HepG2 (cell line): ENCODE measurements around the gene RUVBL2. TPM values are rescaled to one million over a fixed set of nuclear protein-coding genes. Genes with fewer than 3 reads are reported as not detected.

ENCODE experiments used
- ATAC-seq: fragments of 200-7000 bp; cut with Tn5 transposase; 3 replicates; pipeline ENCODE4 v1.9.1; 2020; ENCODE audit warnings: mild to moderate bottlenecking, moderate library complexity
- BruUV-seq: library from RNA; stranded (reverse); fragments of 400-500 nt; replicated peaks from 2 replicates; lab custom pipeline; 2021; lab: Mats Ljungman, UMichigan
- CTCF ChIA-PET: fragments of 300-600 bp; formaldehyde crosslinking; extraction: SDS; loops from one replicate; lab custom pipeline; 2021; ENCODE audit warnings: low total read pairs, inconsistent platforms, low intra/inter-chr PET ratio; lab: Yijun Ruan, JAX
- POLR2A ChIA-PET: fragments of 350-600 bp; sonication (Branson Sonifier 250); formaldehyde crosslinking; loops from one replicate; lab custom pipeline; 2020; ENCODE audit warnings: antibody characterized with exemption, inconsistent platforms; lab: Yijun Ruan, JAX
- DNase-seq: peaks from one replicate; pipeline ENCODE4 v3.0.0-alpha.2; 2015; ENCODE audit warnings: low spot score
- FAIRE-seq: peaks from 3 replicates; lab custom pipeline; 2011; peaks lifted over from hg19 to GRCh38; lab: Jason Lieb, UNC
- H2AFZ ChIP-seq: one replicate; pipeline ENCODE4 v1.6.1; 2011; ENCODE audit warnings: low read length, inconsistent platforms
- H3K27ac ChIP-seq: fragments of 300-600 bp; 3 replicates; pipeline ENCODE4 v1.8.0; 2011; ENCODE audit warnings: mixed run types, mild to moderate bottlenecking, mixed read lengths, low read length, inconsistent platforms; ENCODE audit not compliant: insufficient read depth; ENCODE audit errors: extremely low read length
- H3K27me3 ChIP-seq, 2 experiments: fragments of 200-600 bp in 1 of 2; 2 replicates in 1 of 2; 3 replicates in 1 of 2; pipeline versions ENCODE4 v1.6.0 to v1.8.0; 2011; ENCODE audit warnings: low read length in 2 of 2, mild to moderate bottlenecking in 2 of 2, moderate library complexity in 2 of 2, inconsistent platforms in 1 of 2; ENCODE audit not compliant: insufficient read depth in 2 of 2, control insufficient read depth in 1 of 2
- H3K36me3 ChIP-seq, 2 experiments: fragments of 200-600 bp in 1 of 2; replicated peaks in 1 of 2; 2 replicates in 1 of 2; 3 replicates in 1 of 2; pipeline versions ENCODE4 v1.5.1 to v1.8.0; 2011; ENCODE audit warnings: low read length in 2 of 2, inconsistent platforms in 1 of 2; ENCODE audit not compliant: insufficient read depth in 2 of 2, control insufficient read depth in 1 of 2
- H3K4me1 ChIP-seq: 2 replicates; pipeline ENCODE4 v1.5.1; 2012; ENCODE audit warnings: low read length, inconsistent platforms; ENCODE audit not compliant: insufficient read depth
- H3K4me2 ChIP-seq: 2 replicates; pipeline ENCODE4 v1.6.0; 2011; ENCODE audit warnings: low read depth, low read length, inconsistent platforms
- H3K4me3 ChIP-seq, 3 experiments: fragments of 200-600 bp in 1 of 3; sonication (generic), shearing (Covaris generic) in 1 of 3; replicated peaks in 1 of 3; 2 replicates each; pipeline ENCODE4 v1.5.1; 2011 to 2016; ENCODE audit warnings: low read length in 3 of 3, inconsistent platforms in 2 of 3, low read depth in 2 of 3, mild to moderate bottlenecking in 2 of 3, control low read depth in 1 of 3, mixed read lengths in 1 of 3; ENCODE audit not compliant: insufficient read depth in 1 of 3
- H3K79me2 ChIP-seq: one replicate; pipeline ENCODE4 v1.6.1; 2011; ENCODE audit warnings: low read length, inconsistent platforms; ENCODE audit not compliant: insufficient read depth
- H3K9ac ChIP-seq: 2 replicates; pipeline ENCODE4 v1.6.0; 2011; ENCODE audit warnings: mild to moderate bottlenecking, low read depth, low read length, inconsistent platforms; ENCODE audit not compliant: insufficient read depth
- H3K9me3 ChIP-seq: 2 replicates; pipeline ENCODE4 v1.5.1; 2012; ENCODE audit warnings: mild to moderate bottlenecking, low read length
- H4K20me1 ChIP-seq: 2 replicates; pipeline ENCODE4 v1.6.0; 2011; ENCODE audit warnings: inconsistent platforms, mild to moderate bottlenecking, low read length, moderate library complexity; ENCODE audit not compliant: insufficient read depth
- CCDC6 ChIP-seq: sonication (generic); formaldehyde crosslinking; IDR thresholded peaks from 2 replicates; pipeline ENCODE4 v1.8.1; 2022; ENCODE audit warnings: mild to moderate bottlenecking, missing genetic modification reagents, moderate library complexity
- CENPT ChIP-seq: sonication (generic); formaldehyde crosslinking; IDR thresholded peaks from 2 replicates; pipeline ENCODE4 v1.8.0; 2022; ENCODE audit warnings: low read depth, mild to moderate bottlenecking, moderate library complexity, missing genetic modification reagents
- GLI4 ChIP-seq: sonication (generic); formaldehyde crosslinking; IDR thresholded peaks from 2 replicates; pipeline ENCODE4 v1.5.1; 2020; ENCODE audit warnings: missing genetic modification reagents, mild to moderate bottlenecking, moderate library complexity, borderline replicate concordance
- GZF1 ChIP-seq: sonication (generic); formaldehyde crosslinking; IDR thresholded peaks from 2 replicates; pipeline ENCODE4 v1.5.1; 2020; ENCODE audit warnings: mild to moderate bottlenecking, missing genetic modification reagents
- NR2F1 ChIP-seq, 2 experiments: fragments of 450-650 bp in 1 of 2; formaldehyde crosslinking in 1 of 2; IDR thresholded peaks; 2 replicates each; pipeline versions ENCODE4 v1.5.0 to v1.6.1; 2016 to 2020; ENCODE audit warnings: mild to moderate bottlenecking in 1 of 2, missing compliant biosample characterization in 1 of 2, missing genetic modification reagents in 1 of 2, moderate library complexity in 1 of 2
- STAT6 ChIP-seq: sonication (generic); formaldehyde crosslinking; IDR thresholded peaks from 2 replicates; pipeline ENCODE4 v1.4.0; 2020; ENCODE audit warnings: missing genetic modification reagents, mild to moderate bottlenecking, borderline replicate concordance
- YEATS2 ChIP-seq: sonication (generic); formaldehyde crosslinking; IDR thresholded peaks from 2 replicates; pipeline ENCODE4 v1.4.0; 2020; ENCODE audit warnings: missing genetic modification reagents, borderline replicate concordance
- ZC3H4 ChIP-seq: sonication (generic); formaldehyde crosslinking; IDR thresholded peaks from 2 replicates; pipeline ENCODE4 v1.4.0; 2020; ENCODE audit warnings: missing genetic modification reagents, borderline replicate concordance
- ZNF713 ChIP-seq: sonication (generic); formaldehyde crosslinking; IDR thresholded peaks from 2 replicates; pipeline ENCODE4 v1.4.0; 2020; ENCODE audit warnings: mild to moderate bottlenecking, missing genetic modification reagents
- WGBS: methylation state at CpG from one replicate; pipeline ENCODE4 v1.1.6; 2017; ENCODE audit warnings: low lambda C conversion rate; 5-methylcytosine and 5-hydroxymethylcytosine counted together
- in situ Hi-C: cut with HindIII; loops from 2 replicates; pipeline ENCODE4 v1.10.0; 2017; ENCODE audit warnings: low pct_unique_long_range_greater_than_20kb; ENCODE audit not compliant: extremely low pct_ligation_motif_present
- intact Hi-C: fragments of 100-400 bp; cut with micrococcal nuclease; formaldehyde crosslinking; loops from one replicate; pipeline ENCODE4 v1.10.0; 2022; ENCODE audit not compliant: unreplicated experiment
- polyA plus RNA-seq, 8 experiments: library from polyadenylated mRNA; depleted of rRNA in 3 of 8; stranded (reverse) in 7 of 8; unstranded in 1 of 8; fragments of >200 nt; fragmentation: Illumina TruSeq in 4 of 8; extraction: Trizol in 4 of 8; gene quantifications; 2 replicates each; pipeline versions ENCODE4 v1.2.1 to v1.2.3, GENCODE V29; 2011 to 2016; ENCODE audit warnings: low read depth in 4 of 8, missing spikeins in 1 of 8, mixed read lengths in 1 of 8; ENCODE audit not compliant: insufficient read depth in 1 of 8
- total RNA-seq, 5 experiments: library from RNA; depleted of rRNA; stranded (reverse); fragments of >200 nt; fragmentation: Illumina TruSeq; extraction: Trizol; gene quantifications; 2 replicates each; pipeline ENCODE4 v1.2.3, GENCODE V29; 2016; ENCODE audit warnings: low read depth in 1 of 5

The RUVBL2 gene
- total and polyA plus RNA-seq, 2 of the 13 experiments (the other 11 are each of a cell fraction or from before 2014, with no cell fraction given), result 120 to 122 TPM

- TF ChIP-seq STAT6 (CRISPR knock-in tag), result peak; percentile 75; the same call in 1 of the 2 replicates
- peak; percentile 93 for TF ChIP-seq GZF1 (CRISPR knock-in tag)
- peak; percentile 91; the same call in 1 of the 2 replicates for TF ChIP-seq GLI4 (CRISPR knock-in tag)
- no peak for TF ChIP-seq ZNF713 (CRISPR knock-in tag)
- peak; percentile 59; the same call in 1 of the 2 replicates for TF ChIP-seq YEATS2 (CRISPR knock-in tag)
Measured at GRCh38 chr19:48962029-48962848, 31.4 kb upstream of the RUVBL2 start (continued).

- no peak overlapping the region for H2AFZ ChIP-seq
- ChIA-PET CTCF (no interaction called here), POLR2A (interaction anchor here (0.6 to 2.8 kb wide), 16 partner anchors 8 to 576 kb away, joined by 3 to 35 read pairs (median 12); partner anchors contain the start of genes BAX, DHDH, GYS1 and NUCB1)
- peak overlapping the region; percentile 97 for H3K4me2 ChIP-seq
- H3K9ac ChIP-seq, result peak overlapping the region; percentile 98
- intact Hi-C loops (loop anchor here (2.0 to 10.0 kb wide), 3 partner anchors 62 to 178 kb away; partner anchors contain the start of genes NUCB1 and PPP1R15A), in situ Hi-C loops (loop anchor here (5.0 kb wide), 1 partner anchor 91 kb away; the partner anchor contains the start of gene PPP1R15A)
- peaks cover 24% of the 10 kb centered on the region for H4K20me1 ChIP-seq
- peak; percentile 47 for DNase-seq
- 2% methylated on average over 7 of the region's 7 CpGs for WGBS
- peaks cover 3 to 13% of the 10 kb centered on the region in 2 experiments for H3K36me3 ChIP-seq
- peak; percentile 0; the same call in 1 of the 3 replicates for ATAC-seq
- peaks cover 25% of the 10 kb centered on the region for H3K79me2 ChIP-seq
- FAIRE-seq, result no peak
- H3K27ac ChIP-seq, result peak overlapping the region; percentile 100
- peak overlapping the region; percentile 63 to 80 (median 80); a peak in 5 of 6 replicates for H3K4me3 ChIP-seq
- H3K27me3 ChIP-seq, result no peaks in the 10 kb centered on the region; a peak in 1 of 5 replicates
- H3K4me1 ChIP-seq, result peaks cover 67% of the 10 kb centered on the region
- no TSS peak for BruUV-seq
- no peak for TF ChIP-seq CENPT (CRISPR knock-in tag)
- TF ChIP-seq NR2F1 (CRISPR knock-in tag; IDR thresholded peaks at IDR 0.05), result no peak
- TF ChIP-seq ZC3H4 (CRISPR knock-in tag), result 0 out of 2 replicates have a peak, but pooled peaks have one; percentile 14
- 0 out of 2 replicates have a peak, but pooled peaks have one; percentile 9 for TF ChIP-seq CCDC6 (CRISPR knock-in tag)
- no peaks in the 10 kb centered on the region for H3K9me3 ChIP-seq
Measured at GRCh38 chr19:48962849-48963165, 30.9 kb upstream of the RUVBL2 start.
